HepG2 (cell line): ENCODE measurements around the gene ADGRB3. TPM values are rescaled to one million over a fixed set of nuclear protein-coding genes. Genes with fewer than 3 reads are reported as not detected.

Experiments used
- ATAC-seq: fragments of 200-7000 bp; cut with Tn5 transposase; 3 replicates; pipeline ENCODE4 v1.9.1; 2020; ENCODE audit warnings: mild to moderate bottlenecking, moderate library complexity
- BruUV-seq: library from RNA; stranded (reverse); fragments of 400-500 nt; replicated peaks from 2 replicates; lab custom pipeline; 2021; lab: Mats Ljungman, UMichigan
- CTCF ChIA-PET: fragments of 300-600 bp; formaldehyde crosslinking; extraction: SDS; loops from one replicate; lab custom pipeline; 2021; ENCODE audit warnings: low total read pairs, inconsistent platforms, low intra/inter-chr PET ratio; lab: Yijun Ruan, JAX
- POLR2A ChIA-PET: fragments of 350-600 bp; sonication (Branson Sonifier 250); formaldehyde crosslinking; loops from one replicate; lab custom pipeline; 2020; ENCODE audit warnings: antibody characterized with exemption, inconsistent platforms; lab: Yijun Ruan, JAX
- DNase-seq: peaks from one replicate; pipeline ENCODE4 v3.0.0-alpha.2; 2015; ENCODE audit warnings: low spot score
- FAIRE-seq: peaks from 3 replicates; lab custom pipeline; 2011; peaks lifted over from hg19 to GRCh38; lab: Jason Lieb, UNC
- H2AFZ ChIP-seq: one replicate; pipeline ENCODE4 v1.6.1; 2011; ENCODE audit warnings: low read length, inconsistent platforms
- H3K27ac ChIP-seq: fragments of 300-600 bp; 3 replicates; pipeline ENCODE4 v1.8.0; 2011; ENCODE audit warnings: mixed run types, mild to moderate bottlenecking, mixed read lengths, low read length, inconsistent platforms; ENCODE audit not compliant: insufficient read depth; ENCODE audit errors: extremely low read length
- H3K27me3 ChIP-seq, 2 experiments: fragments of 200-600 bp in 1 of 2; 2 replicates in 1 of 2; 3 replicates in 1 of 2; pipeline versions ENCODE4 v1.6.0 to v1.8.0; 2011; ENCODE audit warnings: low read length in 2 of 2, mild to moderate bottlenecking in 2 of 2, moderate library complexity in 2 of 2, inconsistent platforms in 1 of 2; ENCODE audit not compliant: insufficient read depth in 2 of 2, control insufficient read depth in 1 of 2
- H3K36me3 ChIP-seq, 2 experiments: fragments of 200-600 bp in 1 of 2; replicated peaks in 1 of 2; 2 replicates in 1 of 2; 3 replicates in 1 of 2; pipeline versions ENCODE4 v1.5.1 to v1.8.0; 2011; ENCODE audit warnings: low read length in 2 of 2, inconsistent platforms in 1 of 2; ENCODE audit not compliant: insufficient read depth in 2 of 2, control insufficient read depth in 1 of 2
- H3K4me1 ChIP-seq: 2 replicates; pipeline ENCODE4 v1.5.1; 2012; ENCODE audit warnings: low read length, inconsistent platforms; ENCODE audit not compliant: insufficient read depth
- H3K4me2 ChIP-seq: 2 replicates; pipeline ENCODE4 v1.6.0; 2011; ENCODE audit warnings: low read depth, low read length, inconsistent platforms
- H3K4me3 ChIP-seq, 3 experiments: fragments of 200-600 bp in 1 of 3; sonication (generic), shearing (Covaris generic) in 1 of 3; replicated peaks in 1 of 3; 2 replicates each; pipeline ENCODE4 v1.5.1; 2011 to 2016; ENCODE audit warnings: low read length in 3 of 3, inconsistent platforms in 2 of 3, low read depth in 2 of 3, mild to moderate bottlenecking in 2 of 3, control low read depth in 1 of 3, mixed read lengths in 1 of 3; ENCODE audit not compliant: insufficient read depth in 1 of 3
- H3K79me2 ChIP-seq: one replicate; pipeline ENCODE4 v1.6.1; 2011; ENCODE audit warnings: low read length, inconsistent platforms; ENCODE audit not compliant: insufficient read depth
- H3K9ac ChIP-seq: 2 replicates; pipeline ENCODE4 v1.6.0; 2011; ENCODE audit warnings: mild to moderate bottlenecking, low read depth, low read length, inconsistent platforms; ENCODE audit not compliant: insufficient read depth
- H3K9me3 ChIP-seq: 2 replicates; pipeline ENCODE4 v1.5.1; 2012; ENCODE audit warnings: mild to moderate bottlenecking, low read length
- H4K20me1 ChIP-seq: 2 replicates; pipeline ENCODE4 v1.6.0; 2011; ENCODE audit warnings: inconsistent platforms, mild to moderate bottlenecking, low read length, moderate library complexity; ENCODE audit not compliant: insufficient read depth
- PAX8 ChIP-seq: sonication (generic); formaldehyde crosslinking; IDR thresholded peaks from 2 replicates; pipeline ENCODE4 v1.8.0; 2022; ENCODE audit warnings: mild to moderate bottlenecking, missing genetic modification reagents, borderline replicate concordance
- PHF20 ChIP-seq: sonication (generic); formaldehyde crosslinking; IDR thresholded peaks from 2 replicates; pipeline ENCODE4 v1.5.0; 2020; ENCODE audit warnings: mild to moderate bottlenecking, missing genetic modification reagents
- RBM22 ChIP-seq: fragments of 200-400 bp; formaldehyde crosslinking; optimal IDR thresholded peaks from 2 replicates; pipeline ENCODE3; 2017; ENCODE audit warnings: mild to moderate bottlenecking, low read length, moderate library complexity
- TRIM24 ChIP-seq: sonication (generic); formaldehyde crosslinking; IDR thresholded peaks from 2 replicates; pipeline ENCODE4 v1.8.0; 2022; ENCODE audit warnings: mild to moderate bottlenecking, missing genetic modification reagents
- ZFP62 ChIP-seq: sonication (generic); formaldehyde crosslinking; IDR thresholded peaks from 2 replicates; pipeline ENCODE4 v1.4.0; 2020; ENCODE audit warnings: missing genetic modification reagents
- ZKSCAN1 ChIP-seq: fragments of 150-350 bp; IDR thresholded peaks from 2 replicates; pipeline ENCODE4 v1.6.1; 2014; ENCODE audit warnings: low read length
- ZNF496 ChIP-seq: sonication (generic); formaldehyde crosslinking; IDR thresholded peaks from 2 replicates; pipeline ENCODE4 v1.8.1; 2023; ENCODE audit warnings: mild to moderate bottlenecking, moderate library complexity, missing genetic modification reagents; ENCODE audit not compliant: insufficient replicate concordance
- ZNF644 ChIP-seq: IDR thresholded peaks from 2 replicates; pipeline ENCODE4 v1.6.1; 2016; ENCODE audit warnings: low read depth
- ZNF878 ChIP-seq: sonication (generic); formaldehyde crosslinking; IDR thresholded peaks from 2 replicates; pipeline ENCODE4 v1.8.1; 2023; ENCODE audit warnings: mild to moderate bottlenecking, missing genetic modification reagents, moderate library complexity
- WGBS: methylation state at CpG from one replicate; pipeline ENCODE4 v1.1.6; 2017; ENCODE audit warnings: low lambda C conversion rate; 5-methylcytosine and 5-hydroxymethylcytosine counted together
- in situ Hi-C: cut with HindIII; loops from 2 replicates; pipeline ENCODE4 v1.10.0; 2017; ENCODE audit warnings: low pct_unique_long_range_greater_than_20kb; ENCODE audit not compliant: extremely low pct_ligation_motif_present
- intact Hi-C: fragments of 100-400 bp; cut with micrococcal nuclease; formaldehyde crosslinking; loops from one replicate; pipeline ENCODE4 v1.10.0; 2022; ENCODE audit not compliant: unreplicated experiment
- polyA plus RNA-seq, 8 experiments: library from polyadenylated mRNA; depleted of rRNA in 3 of 8; stranded (reverse) in 7 of 8; unstranded in 1 of 8; fragments of >200 nt; fragmentation: Illumina TruSeq in 4 of 8; extraction: Trizol in 4 of 8; gene quantifications; 2 replicates each; pipeline versions ENCODE4 v1.2.1 to v1.2.3, GENCODE V29; 2011 to 2016; ENCODE audit warnings: low read depth in 4 of 8, missing spikeins in 1 of 8, mixed read lengths in 1 of 8; ENCODE audit not compliant: insufficient read depth in 1 of 8
- total RNA-seq, 5 experiments: library from RNA; depleted of rRNA; stranded (reverse); fragments of >200 nt; fragmentation: Illumina TruSeq; extraction: Trizol; gene quantifications; 2 replicates each; pipeline ENCODE4 v1.2.3, GENCODE V29; 2016; ENCODE audit warnings: low read depth in 1 of 5
- TF ChIP-seq, protein P1 (sequence below): sonication (generic); formaldehyde crosslinking; IDR thresholded peaks from 2 replicates; pipeline ENCODE4 v1.5.0; 2020; ENCODE audit warnings: mild to moderate bottlenecking, missing genetic modification reagents, borderline replicate concordance
- TF ChIP-seq, protein P2 (sequence below): sonication (generic); formaldehyde crosslinking; IDR thresholded peaks from 2 replicates; pipeline ENCODE4 v1.9.0; 2021; ENCODE audit warnings: missing genetic modification reagents, mild to moderate bottlenecking, borderline replicate concordance
- TF ChIP-seq, protein P3 (sequence below): sonication (generic); formaldehyde crosslinking; IDR thresholded peaks from 2 replicates; pipeline ENCODE4 v1.9.0; 2021; ENCODE audit warnings: missing genetic modification reagents, borderline replicate concordance

ADGRB3 gene
- total and polyA plus RNA-seq, 2 of the 13 experiments (the other 11 are each of a cell fraction or from before 2014, with no cell fraction given), result not detected

DNA sequence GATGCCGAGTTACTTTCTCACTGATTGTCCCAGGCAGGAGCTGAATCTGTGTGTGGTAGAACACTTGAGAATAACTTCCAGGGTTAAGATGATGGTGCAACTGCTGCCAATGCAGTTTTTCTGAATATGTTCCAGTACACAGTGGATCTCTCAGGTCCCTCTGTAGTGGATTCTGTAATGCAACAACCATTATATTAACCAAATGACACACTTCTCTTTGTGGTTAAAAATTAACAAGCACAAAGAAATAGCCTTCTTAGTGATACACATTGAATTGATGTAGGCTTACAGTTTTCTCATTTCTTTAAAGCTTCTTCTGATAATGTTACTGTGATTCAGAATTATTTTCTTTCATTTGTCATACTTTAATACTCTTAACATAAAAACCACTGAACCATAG lies 383.8 kb downstream of the ADGRB3 start (continued):
- TF ChIP-seq, protein P1, sequence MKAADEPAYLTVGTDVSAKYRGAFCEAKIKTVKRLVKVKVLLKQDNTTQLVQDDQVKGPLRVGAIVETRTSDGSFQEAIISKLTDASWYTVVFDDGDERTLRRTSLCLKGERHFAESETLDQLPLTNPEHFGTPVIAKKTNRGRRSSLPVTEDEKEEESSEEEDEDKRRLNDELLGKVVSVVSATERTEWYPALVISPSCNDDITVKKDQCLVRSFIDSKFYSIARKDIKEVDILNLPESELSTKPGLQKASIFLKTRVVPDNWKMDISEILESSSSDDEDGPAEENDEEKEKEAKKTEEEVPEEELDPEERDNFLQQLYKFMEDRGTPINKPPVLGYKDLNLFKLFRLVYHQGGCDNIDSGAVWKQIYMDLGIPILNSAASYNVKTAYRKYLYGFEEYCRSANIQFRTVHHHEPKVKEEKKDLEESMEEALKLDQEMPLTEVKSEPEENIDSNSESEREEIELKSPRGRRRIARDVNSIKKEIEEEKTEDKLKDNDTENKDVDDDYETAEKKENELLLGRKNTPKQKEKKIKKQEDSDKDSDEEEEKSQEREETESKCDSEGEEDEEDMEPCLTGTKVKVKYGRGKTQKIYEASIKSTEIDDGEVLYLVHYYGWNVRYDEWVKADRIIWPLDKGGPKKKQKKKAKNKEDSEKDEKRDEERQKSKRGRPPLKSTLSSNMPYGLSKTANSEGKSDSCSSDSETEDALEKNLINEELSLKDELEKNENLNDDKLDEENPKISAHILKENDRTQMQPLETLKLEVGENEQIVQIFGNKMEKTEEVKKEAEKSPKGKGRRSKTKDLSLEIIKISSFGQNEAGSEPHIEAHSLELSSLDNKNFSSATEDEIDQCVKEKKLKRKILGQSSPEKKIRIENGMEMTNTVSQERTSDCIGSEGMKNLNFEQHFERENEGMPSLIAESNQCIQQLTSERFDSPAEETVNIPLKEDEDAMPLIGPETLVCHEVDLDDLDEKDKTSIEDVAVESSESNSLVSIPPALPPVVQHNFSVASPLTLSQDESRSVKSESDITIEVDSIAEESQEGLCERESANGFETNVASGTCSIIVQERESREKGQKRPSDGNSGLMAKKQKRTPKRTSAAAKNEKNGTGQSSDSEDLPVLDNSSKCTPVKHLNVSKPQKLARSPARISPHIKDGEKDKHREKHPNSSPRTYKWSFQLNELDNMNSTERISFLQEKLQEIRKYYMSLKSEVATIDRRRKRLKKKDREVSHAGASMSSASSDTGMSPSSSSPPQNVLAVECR, result no peak
- TF ChIP-seq, protein P2, sequence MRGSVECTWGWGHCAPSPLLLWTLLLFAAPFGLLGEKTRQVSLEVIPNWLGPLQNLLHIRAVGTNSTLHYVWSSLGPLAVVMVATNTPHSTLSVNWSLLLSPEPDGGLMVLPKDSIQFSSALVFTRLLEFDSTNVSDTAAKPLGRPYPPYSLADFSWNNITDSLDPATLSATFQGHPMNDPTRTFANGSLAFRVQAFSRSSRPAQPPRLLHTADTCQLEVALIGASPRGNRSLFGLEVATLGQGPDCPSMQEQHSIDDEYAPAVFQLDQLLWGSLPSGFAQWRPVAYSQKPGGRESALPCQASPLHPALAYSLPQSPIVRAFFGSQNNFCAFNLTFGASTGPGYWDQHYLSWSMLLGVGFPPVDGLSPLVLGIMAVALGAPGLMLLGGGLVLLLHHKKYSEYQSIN (CRISPR knock-in tag), result no peak
- TF ChIP-seq, all 625 proteins: peak for 0

DNA sequence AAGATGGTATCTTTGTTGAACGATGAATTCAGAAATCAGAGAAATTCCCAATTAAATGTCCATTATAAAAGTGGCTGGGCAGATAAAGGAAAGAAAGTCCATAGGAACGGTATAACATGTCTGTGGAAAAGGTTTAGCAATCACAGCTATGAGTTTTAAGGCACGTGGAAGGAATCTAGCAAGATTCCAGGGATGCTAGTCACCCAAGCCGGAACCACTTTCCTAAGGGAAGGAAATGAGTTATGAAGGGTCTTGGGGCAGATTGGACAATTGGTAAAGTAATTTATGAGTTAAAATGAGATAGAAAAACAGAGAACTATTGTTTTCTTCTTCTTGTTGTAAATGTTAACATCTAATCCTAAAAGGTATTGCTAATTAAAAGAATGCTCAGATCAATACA lies 384.8 kb downstream of the ADGRB3 start:
- Histone ChIP-seq H3K4me3 (no peak overlapping the region), H3K27me3 (no peaks in the 10 kb centered on the region), H3K9me3 (no peaks in the 10 kb centered on the region), H3K4me2 (no peak overlapping the region), H3K27ac (no peak overlapping the region), H2AFZ (no peak overlapping the region), H4K20me1 (no peaks in the 10 kb centered on the region), H3K4me1 (no peaks in the 10 kb centered on the region), H3K9ac (no peak overlapping the region), H3K79me2 (no peaks in the 10 kb centered on the region), H3K36me3 (no peaks in the 10 kb centered on the region)
- BruUV-seq, result no TSS peak
- 12% methylated on average over 4 of the region's 4 CpGs for WGBS
- CTCF ChIA-PET, result no interaction called here
- POLR2A ChIA-PET, result no interaction called here
- FAIRE-seq (no peak), ATAC-seq (no peak), DNase-seq (no peak)
- in situ Hi-C loops (no loop called here), intact Hi-C loops (no loop called here)
- TF ChIP-seq PAX8 (CRISPR knock-in tag) (no peak), ZNF496 (CRISPR knock-in tag) (no peak), PHF20 (CRISPR knock-in tag) (no peak), ZFP62 (CRISPR knock-in tag) (no peak), TRIM24 (CRISPR knock-in tag) (no peak), ZNF878 (CRISPR knock-in tag) (no peak), ZNF644 (CRISPR knock-in tag) (no peak), ZKSCAN1 (no peak), RBM22 (no peak)
- TF ChIP-seq, protein P3, sequence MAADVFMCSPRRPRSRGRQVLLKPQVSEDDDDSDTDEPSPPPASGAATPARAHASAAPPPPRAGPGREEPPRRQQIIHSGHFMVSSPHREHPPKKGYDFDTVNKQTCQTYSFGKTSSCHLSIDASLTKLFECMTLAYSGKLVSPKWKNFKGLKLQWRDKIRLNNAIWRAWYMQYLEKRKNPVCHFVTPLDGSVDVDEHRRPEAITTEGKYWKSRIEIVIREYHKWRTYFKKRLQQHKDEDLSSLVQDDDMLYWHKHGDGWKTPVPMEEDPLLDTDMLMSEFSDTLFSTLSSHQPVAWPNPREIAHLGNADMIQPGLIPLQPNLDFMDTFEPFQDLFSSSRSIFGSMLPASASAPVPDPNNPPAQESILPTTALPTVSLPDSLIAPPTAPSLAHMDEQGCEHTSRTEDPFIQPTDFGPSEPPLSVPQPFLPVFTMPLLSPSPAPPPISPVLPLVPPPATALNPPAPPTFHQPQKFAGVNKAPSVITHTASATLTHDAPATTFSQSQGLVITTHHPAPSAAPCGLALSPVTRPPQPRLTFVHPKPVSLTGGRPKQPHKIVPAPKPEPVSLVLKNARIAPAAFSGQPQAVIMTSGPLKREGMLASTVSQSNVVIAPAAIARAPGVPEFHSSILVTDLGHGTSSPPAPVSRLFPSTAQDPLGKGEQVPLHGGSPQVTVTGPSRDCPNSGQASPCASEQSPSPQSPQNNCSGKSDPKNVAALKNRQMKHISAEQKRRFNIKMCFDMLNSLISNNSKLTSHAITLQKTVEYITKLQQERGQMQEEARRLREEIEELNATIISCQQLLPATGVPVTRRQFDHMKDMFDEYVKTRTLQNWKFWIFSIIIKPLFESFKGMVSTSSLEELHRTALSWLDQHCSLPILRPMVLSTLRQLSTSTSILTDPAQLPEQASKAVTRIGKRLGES (CRISPR knock-in tag), result no peak
